NB4 (cell line): ENCODE measurements around the gene RETREG2.

Experiments used
- POLR2A ChIP-seq: IDR thresholded peaks from 2 replicates; pipeline ENCODE4 v1.6.1; 2011; ENCODE audit warnings: mild to moderate bottlenecking; ENCODE audit not compliant: insufficient read length; ENCODE audit errors: extremely low read depth
- TF ChIP-seq, protein P1 (sequence below): IDR thresholded peaks from one replicate; pipeline ENCODE4 v1.5.1; 2012; ENCODE audit warnings: low read depth, low read length
- TF ChIP-seq, protein P2 (sequence below): IDR thresholded peaks from 2 replicates; pipeline ENCODE4 v1.6.1; 2011; ENCODE audit warnings: low read depth, low read length

GRCh38 chr2:219234331-219234730 lies 56.3 kb downstream of the RETREG2 start:
- no peak for TF ChIP-seq POLR2A
- TF ChIP-seq, protein P1, sequence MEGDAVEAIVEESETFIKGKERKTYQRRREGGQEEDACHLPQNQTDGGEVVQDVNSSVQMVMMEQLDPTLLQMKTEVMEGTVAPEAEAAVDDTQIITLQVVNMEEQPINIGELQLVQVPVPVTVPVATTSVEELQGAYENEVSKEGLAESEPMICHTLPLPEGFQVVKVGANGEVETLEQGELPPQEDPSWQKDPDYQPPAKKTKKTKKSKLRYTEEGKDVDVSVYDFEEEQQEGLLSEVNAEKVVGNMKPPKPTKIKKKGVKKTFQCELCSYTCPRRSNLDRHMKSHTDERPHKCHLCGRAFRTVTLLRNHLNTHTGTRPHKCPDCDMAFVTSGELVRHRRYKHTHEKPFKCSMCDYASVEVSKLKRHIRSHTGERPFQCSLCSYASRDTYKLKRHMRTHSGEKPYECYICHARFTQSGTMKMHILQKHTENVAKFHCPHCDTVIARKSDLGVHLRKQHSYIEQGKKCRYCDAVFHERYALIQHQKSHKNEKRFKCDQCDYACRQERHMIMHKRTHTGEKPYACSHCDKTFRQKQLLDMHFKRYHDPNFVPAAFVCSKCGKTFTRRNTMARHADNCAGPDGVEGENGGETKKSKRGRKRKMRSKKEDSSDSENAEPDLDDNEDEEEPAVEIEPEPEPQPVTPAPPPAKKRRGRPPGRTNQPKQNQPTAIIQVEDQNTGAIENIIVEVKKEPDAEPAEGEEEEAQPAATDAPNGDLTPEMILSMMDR: no peak
- TF ChIP-seq, protein P2, sequence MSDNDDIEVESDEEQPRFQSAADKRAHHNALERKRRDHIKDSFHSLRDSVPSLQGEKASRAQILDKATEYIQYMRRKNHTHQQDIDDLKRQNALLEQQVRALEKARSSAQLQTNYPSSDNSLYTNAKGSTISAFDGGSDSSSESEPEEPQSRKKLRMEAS: no peak
